Activated B cell treated with CpG ODN at 0.5 μM for 24 hours (primary cell): ENCODE data around the gene SLC7A4. TPM values are rescaled to one million over a fixed set of nuclear protein-coding genes. Genes with fewer than 3 reads are reported as not detected.
"Not testable (repeated sequence)": the region's sequence is repeated elsewhere in the genome, so short reads cannot be mapped to it uniquely, and the experiment has no call there.

ENCODE experiments used
- ATAC-seq: fragments of 200-7000 bp; cut with Tn5 transposase; one replicate; pipeline ENCODE4 v1.10.0; 2021; ENCODE audit warnings: low read depth, mild to moderate bottlenecking, moderate library complexity
- CTCF ChIA-PET: fragments of 350-600 bp; sonication (Branson Sonifier 250); formaldehyde crosslinking; loops from one replicate; lab custom pipeline; 2021; ENCODE audit warnings: antibody characterized with exemption; lab: Charles Lee
- POLR2A ChIA-PET: fragments of 350-600 bp; sonication (Branson Sonifier 250); formaldehyde crosslinking; loops from one replicate; lab custom pipeline; 2021; ENCODE audit warnings: antibody characterized with exemption; lab: Charles Lee
- DNase-seq: peaks from one replicate; pipeline ENCODE4 v3.0.0; 2022
- H3K27ac Mint-ChIP-seq: one replicate; pipeline ENCODE4 v1.8.0; 2020; ENCODE audit warnings: mixed read lengths
- H3K27me3 Mint-ChIP-seq: one replicate; pipeline ENCODE4 v1.8.0; 2021; ENCODE audit warnings: mixed read lengths
- H3K36me3 Mint-ChIP-seq: one replicate; pipeline ENCODE4 v1.8.0; 2021; ENCODE audit warnings: low read depth, mixed read lengths
- H3K4me1 Mint-ChIP-seq: one replicate; pipeline ENCODE4 v1.8.0; 2021; ENCODE audit warnings: mixed read lengths
- H3K4me3 Mint-ChIP-seq: one replicate; pipeline ENCODE4 v1.8.0; 2020; ENCODE audit warnings: mild to moderate bottlenecking, mixed read lengths
- H3K9me3 Mint-ChIP-seq: one replicate; pipeline ENCODE4 v1.8.0; 2020; ENCODE audit warnings: mixed read lengths
- CTCF ChIP-seq: fragments of 200-600 bp; IDR thresholded peaks from one replicate; pipeline ENCODE4 v1.8.0; 2022; ENCODE audit warnings: antibody characterized with exemption, mild to moderate bottlenecking
- intact Hi-C: fragments of 100-400 bp; cut with micrococcal nuclease; formaldehyde crosslinking; loops from one replicate; pipeline ENCODE4 v1.15.1; 2024
- total RNA-seq: library from RNA; stranded (reverse); gene quantifications from 2 replicates; pipeline ENCODE4 v1.2.3, GENCODE V29; 2022

The SLC7A4 gene
- total RNA-seq, 1 donor from 2014 or later = not detected

- no peaks in the 10 kb centered on the region for H3K36me3 Mint-ChIP-seq
- no peaks in the 10 kb centered on the region for H3K9me3 Mint-ChIP-seq
- DNase-seq (no peak), ATAC-seq (no peak)
- CTCF ChIA-PET = no interaction called here
- no peak overlapping the region for H3K4me3 Mint-ChIP-seq
- H3K27ac Mint-ChIP-seq = no peak overlapping the region
- H3K27me3 Mint-ChIP-seq = peaks cover 17% of the 10 kb centered on the region
- POLR2A ChIA-PET = no interaction called here
- TF ChIP-seq CTCF = no peak
- intact Hi-C loops = no loop called here
- peaks cover 6% of the 10 kb centered on the region for H3K4me1 Mint-ChIP-seq
Observed at GRCh38 chr22:21051145-21051830, 18.9 kb upstream of the SLC7A4 start.

GRCh38 chr22:21048965-21049364 lies 16.6 kb upstream of the SLC7A4 start:
- intact Hi-C loops, H3K27ac Mint-ChIP-seq, H3K4me3 Mint-ChIP-seq, DNase-seq, POLR2A ChIA-PET, H3K36me3 Mint-ChIP-seq, H3K9me3 Mint-ChIP-seq, CTCF ChIA-PET, ATAC-seq: not testable (repeated sequence)
- Mint-ChIP-seq H3K27me3 (peaks cover 11% of the 10 kb centered on the region), H3K4me1 (peaks cover 16% of the 10 kb centered on the region)

GRCh38 chr22:21048448-21048847 lies 16.1 kb upstream of the SLC7A4 start:
- POLR2A ChIA-PET, H3K36me3 Mint-ChIP-seq, H3K4me3 Mint-ChIP-seq, CTCF ChIA-PET, intact Hi-C loops, DNase-seq, ATAC-seq, H3K9me3 Mint-ChIP-seq, H3K27ac Mint-ChIP-seq: not testable (repeated sequence)
- peaks cover 16% of the 10 kb centered on the region for H3K27me3 Mint-ChIP-seq
- peaks cover 21% of the 10 kb centered on the region for H3K4me1 Mint-ChIP-seq

GRCh38 chr22:21047730-21048129 lies 15.4 kb upstream of the SLC7A4 start:
- Mint-ChIP-seq H3K4me1 (peaks cover 24% of the 10 kb centered on the region), H3K27ac (no peak overlapping the region), H3K36me3 (no peaks in the 10 kb centered on the region), H3K9me3 (no peaks in the 10 kb centered on the region), H3K27me3 (peaks cover 19% of the 10 kb centered on the region), H3K4me3 (no peak overlapping the region)
- TF ChIP-seq CTCF = no peak
- ATAC-seq = no peak
- DNase-seq = no peak
- CTCF ChIA-PET = no interaction called here
- intact Hi-C loops = loop anchor here (1.0 kb wide), 1 partner anchor 45 kb away; the partner anchor contains the start of gene THAP7
- POLR2A ChIA-PET = no interaction called here

- POLR2A ChIA-PET = no interaction called here
- H3K4me1 Mint-ChIP-seq = peaks cover 24% of the 10 kb centered on the region
- H3K27ac Mint-ChIP-seq = no peak overlapping the region
- DNase-seq = no peak
- CTCF ChIA-PET = no interaction called here
- no peaks in the 10 kb centered on the region for H3K36me3 Mint-ChIP-seq
- TF ChIP-seq CTCF = no peak
- ATAC-seq = no peak
- H3K4me3 Mint-ChIP-seq = no peak overlapping the region
- peaks cover 20% of the 10 kb centered on the region for H3K27me3 Mint-ChIP-seq
- intact Hi-C loops = loop anchor here (1.0 kb wide), 1 partner anchor 45 kb away; the partner anchor contains the start of gene THAP7
- H3K9me3 Mint-ChIP-seq = no peaks in the 10 kb centered on the region
Observed at GRCh38 chr22:21047035-21047661, 14.8 kb upstream of the SLC7A4 start.

GRCh38 chr22:21045585-21046294 lies 13.4 kb upstream of the SLC7A4 start, which contains the start of gene LRRC74B:
Gene LRRC74B (plus strand): TSS chr22:21045946. CDS start chr22:21045987, 41 bp downstream.
- H3K27ac Mint-ChIP-seq = peak within 1 kb of the TSS; percentile 77
- ChIA-PET CTCF (no interaction called here), POLR2A (interaction anchor here (1.3 to 2.4 kb wide), 2 partner anchors 43 to 64 kb away, joined by 7 to 8 read pairs; partner anchors contain the start of genes LZTR1 and THAP7)
- ATAC-seq = peak; percentile 92
- DNase-seq = peak; percentile 68
- intact Hi-C loops = no loop called here
- H3K4me3 Mint-ChIP-seq = peak within 1 kb of the TSS; percentile 80
- H3K36me3 Mint-ChIP-seq = no peaks in the 10 kb centered on the region
- TF ChIP-seq CTCF = no peak
- H3K4me1 Mint-ChIP-seq = peaks cover 24% of the 10 kb centered on the region
- H3K27me3 Mint-ChIP-seq = peaks cover 20% of the 10 kb centered on the region
- H3K9me3 Mint-ChIP-seq = no peaks in the 10 kb centered on the region
